Type B pancreatic cell (in vitro differentiated cells): ENCODE data around the gene PGC. TPM values are rescaled to one million over a fixed set of nuclear protein-coding genes. Genes with fewer than 3 reads are reported as not detected.

Experiments used
- DNase-seq: peaks from one replicate; pipeline ENCODE4 v3.0.0; 2021; ENCODE audit warnings: mixed read lengths; ENCODE audit not compliant: unreplicated experiment; ENCODE audit errors: extremely low spot score
- H3K27ac Mint-ChIP-seq: 2 replicates; pipeline ENCODE4 v1.8.0; 2021; ENCODE audit warnings: mild to moderate bottlenecking, mixed read lengths
- H3K27me3 Mint-ChIP-seq: 2 replicates; pipeline ENCODE4 v1.8.0; 2021; ENCODE audit warnings: mixed read lengths
- H3K36me3 Mint-ChIP-seq: 2 replicates; pipeline ENCODE4 v1.8.0; 2021; ENCODE audit warnings: mixed read lengths
- H3K4me1 Mint-ChIP-seq: one replicate; pipeline ENCODE4 v1.8.0; 2021; ENCODE audit warnings: mixed read lengths; ENCODE audit not compliant: unreplicated experiment
- H3K4me3 Mint-ChIP-seq: 2 replicates; pipeline ENCODE4 v1.8.0; 2021; ENCODE audit warnings: mild to moderate bottlenecking, mixed read lengths
- H3K9me3 Mint-ChIP-seq: 2 replicates; pipeline ENCODE4 v1.8.0; 2021; ENCODE audit warnings: mixed read lengths
- total RNA-seq: library from RNA; stranded (reverse); gene quantifications from 2 replicates; pipeline ENCODE4 v1.2.1, GENCODE V29; 2021; ENCODE audit warnings: low replicate concordance
- TF ChIP-seq, protein P1 (sequence below): fragments of 200-600 bp; sonication (generic); conservative IDR thresholded peaks from 2 replicates; pipeline ENCODE4 v1.5.0; 2021; ENCODE audit warnings: antibody characterized with exemption, mild to moderate bottlenecking

Gene PGC
- total RNA-seq, 1 donor from 2014 or later, result 56.6 TPM

DNA sequence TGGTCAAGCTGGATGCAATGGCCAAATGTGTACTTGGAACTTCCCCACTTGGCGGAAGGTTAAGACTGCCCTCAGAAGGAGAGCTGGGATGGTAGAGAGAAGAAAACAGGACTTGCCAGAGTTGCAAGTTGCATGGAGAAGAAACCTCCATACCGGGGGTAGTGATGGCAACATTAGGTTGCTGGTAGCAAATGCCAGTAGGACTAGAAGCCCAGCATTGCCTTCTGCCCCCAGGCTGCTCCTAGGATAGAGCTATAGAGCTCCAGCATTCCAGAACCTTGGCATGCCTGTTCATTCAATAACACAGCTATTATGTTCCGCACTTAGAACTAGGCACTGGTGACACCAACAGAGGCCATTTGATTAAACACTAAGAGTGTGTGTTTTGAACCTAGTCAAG, 38.3 kb downstream of the PGC start:
- Mint-ChIP-seq H3K4me1 (no peaks in the 10 kb centered on the region), H3K27me3 (peaks cover 20% of the 10 kb centered on the region), H3K9me3 (no peaks in the 10 kb centered on the region), H3K4me3 (no peak overlapping the region), H3K27ac (no peak overlapping the region), H3K36me3 (no peaks in the 10 kb centered on the region)
- DNase-seq, result no peak
- TF ChIP-seq, protein P1, sequence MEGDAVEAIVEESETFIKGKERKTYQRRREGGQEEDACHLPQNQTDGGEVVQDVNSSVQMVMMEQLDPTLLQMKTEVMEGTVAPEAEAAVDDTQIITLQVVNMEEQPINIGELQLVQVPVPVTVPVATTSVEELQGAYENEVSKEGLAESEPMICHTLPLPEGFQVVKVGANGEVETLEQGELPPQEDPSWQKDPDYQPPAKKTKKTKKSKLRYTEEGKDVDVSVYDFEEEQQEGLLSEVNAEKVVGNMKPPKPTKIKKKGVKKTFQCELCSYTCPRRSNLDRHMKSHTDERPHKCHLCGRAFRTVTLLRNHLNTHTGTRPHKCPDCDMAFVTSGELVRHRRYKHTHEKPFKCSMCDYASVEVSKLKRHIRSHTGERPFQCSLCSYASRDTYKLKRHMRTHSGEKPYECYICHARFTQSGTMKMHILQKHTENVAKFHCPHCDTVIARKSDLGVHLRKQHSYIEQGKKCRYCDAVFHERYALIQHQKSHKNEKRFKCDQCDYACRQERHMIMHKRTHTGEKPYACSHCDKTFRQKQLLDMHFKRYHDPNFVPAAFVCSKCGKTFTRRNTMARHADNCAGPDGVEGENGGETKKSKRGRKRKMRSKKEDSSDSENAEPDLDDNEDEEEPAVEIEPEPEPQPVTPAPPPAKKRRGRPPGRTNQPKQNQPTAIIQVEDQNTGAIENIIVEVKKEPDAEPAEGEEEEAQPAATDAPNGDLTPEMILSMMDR, result no peak

DNA sequence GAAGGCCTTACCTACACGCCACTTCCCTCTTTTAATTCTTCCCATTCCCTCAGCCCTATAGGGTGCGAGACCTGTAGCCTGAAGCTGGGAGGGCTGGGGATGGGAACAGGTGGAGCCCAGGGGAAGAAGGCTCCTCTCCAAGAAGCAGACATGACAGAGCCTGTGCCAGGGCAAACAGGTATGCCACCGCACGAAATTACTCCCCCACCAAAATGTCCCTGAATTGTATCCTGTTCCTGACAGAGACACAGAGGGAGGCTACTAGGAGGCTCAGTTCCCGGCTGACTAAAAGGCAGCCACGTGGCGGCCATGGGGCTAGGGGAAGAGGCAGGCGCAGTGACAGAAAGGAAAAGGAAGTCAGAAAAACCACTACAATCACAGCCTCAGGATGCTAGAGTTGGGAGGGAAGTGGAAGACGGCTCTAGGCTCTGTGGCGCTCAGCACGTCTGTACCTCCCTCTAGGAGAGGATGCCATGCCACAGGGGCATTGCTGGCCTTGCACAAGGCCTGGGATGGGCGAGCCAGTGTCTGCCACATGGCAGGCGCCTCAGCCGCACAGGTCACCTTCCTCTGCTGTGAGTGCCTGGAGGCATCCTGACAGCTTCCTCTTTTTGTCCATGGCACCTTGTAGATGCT, 39.5 kb downstream of the PGC start:
- Mint-ChIP-seq H3K27me3 (peaks cover 22% of the 10 kb centered on the region), H3K36me3 (no peaks in the 10 kb centered on the region), H3K4me3 (no peak overlapping the region), H3K27ac (no peak overlapping the region), H3K4me1 (no peaks in the 10 kb centered on the region), H3K9me3 (no peaks in the 10 kb centered on the region)
- TF ChIP-seq, protein P1, result no peak
- no peak for DNase-seq

DNA sequence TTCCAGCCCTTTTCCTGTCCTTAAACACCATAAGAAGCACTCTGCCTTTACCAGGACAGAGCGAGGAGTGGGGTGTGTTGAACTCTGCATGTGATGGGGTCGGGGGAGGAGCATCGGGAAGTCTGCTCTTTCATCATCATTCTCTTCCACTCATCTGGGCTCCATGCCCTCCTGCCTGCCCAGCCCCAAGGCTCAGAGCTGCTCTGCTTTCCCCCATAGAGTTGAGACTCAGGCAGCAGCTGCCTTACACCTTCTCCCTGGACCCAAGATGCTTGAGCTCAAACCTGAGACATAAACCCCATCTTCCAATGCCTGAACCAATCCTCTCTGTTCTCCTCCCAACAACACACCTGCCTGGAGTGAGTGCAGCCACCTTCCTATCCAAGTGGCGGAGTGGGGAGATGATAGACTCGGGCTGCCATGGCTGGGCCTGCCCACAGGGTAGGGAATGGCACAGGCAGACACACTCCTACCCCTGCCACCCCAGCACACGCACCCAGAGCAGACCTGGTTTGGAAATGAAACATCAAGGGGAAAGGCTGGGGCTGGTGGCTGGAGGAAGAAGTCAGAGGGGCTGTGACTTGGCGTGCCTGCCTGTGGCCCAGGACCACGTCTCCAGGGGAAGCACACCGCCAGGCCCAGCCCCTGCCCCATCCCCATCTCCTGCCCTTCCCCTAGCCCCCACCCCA, 40.2 kb downstream of the PGC start:
- no peaks in the 10 kb centered on the region for H3K36me3 Mint-ChIP-seq
- no peak overlapping the region for H3K4me3 Mint-ChIP-seq
- H3K27me3 Mint-ChIP-seq, result peaks cover 22% of the 10 kb centered on the region
- H3K4me1 Mint-ChIP-seq, result no peaks in the 10 kb centered on the region
- TF ChIP-seq, protein P1, result no peak
- no peaks in the 10 kb centered on the region for H3K9me3 Mint-ChIP-seq
- no peak for DNase-seq
- no peak overlapping the region for H3K27ac Mint-ChIP-seq

DNA sequence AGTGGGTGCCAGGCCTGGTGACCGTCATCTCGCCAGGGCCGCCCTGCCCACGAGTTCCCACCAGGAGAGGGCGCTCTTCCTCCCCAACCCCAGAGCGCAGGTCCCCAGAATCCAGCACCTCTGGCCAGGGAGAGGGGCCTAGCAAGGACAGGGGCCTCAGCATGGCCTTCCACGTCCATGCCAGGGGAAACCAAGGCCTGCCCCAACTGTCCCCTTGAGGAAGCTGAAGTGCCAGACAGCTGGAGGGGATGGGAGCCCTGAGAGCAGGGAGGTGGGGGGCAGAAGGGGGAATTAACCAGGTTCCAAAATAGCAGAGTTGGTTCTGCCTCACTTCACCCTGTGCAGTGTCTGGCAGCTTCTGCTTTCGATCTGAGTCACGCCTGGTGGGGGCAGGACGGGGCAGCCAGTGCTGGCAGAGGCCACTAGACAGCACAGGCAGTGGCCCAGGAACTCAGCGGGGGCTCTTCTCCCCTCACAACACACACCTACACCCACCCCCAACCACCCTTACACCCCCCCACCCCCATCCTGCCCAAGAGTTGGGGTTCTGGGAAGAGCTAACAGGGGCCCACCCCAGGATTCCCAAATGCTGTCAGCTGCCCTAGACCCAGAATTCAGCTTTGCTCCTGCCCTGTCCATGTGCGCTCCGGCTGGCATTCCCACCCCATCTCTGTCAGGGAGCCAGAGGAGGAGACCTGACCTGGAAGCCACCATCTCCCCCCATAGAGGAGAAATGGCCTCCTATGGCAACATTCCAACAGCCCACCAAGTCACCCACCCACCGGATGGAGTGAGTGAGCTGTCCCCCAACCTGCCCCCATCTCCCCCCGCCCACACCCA, 41.0 kb downstream of the PGC start:
- no peak overlapping the region for H3K4me3 Mint-ChIP-seq
- H3K4me1 Mint-ChIP-seq, result no peaks in the 10 kb centered on the region
- no peaks in the 10 kb centered on the region for H3K9me3 Mint-ChIP-seq
- TF ChIP-seq, protein P1, result peak; percentile 67
- H3K27ac Mint-ChIP-seq, result no peak overlapping the region
- no peaks in the 10 kb centered on the region for H3K36me3 Mint-ChIP-seq
- H3K27me3 Mint-ChIP-seq, result peaks cover 22% of the 10 kb centered on the region
- no peak for DNase-seq

DNA sequence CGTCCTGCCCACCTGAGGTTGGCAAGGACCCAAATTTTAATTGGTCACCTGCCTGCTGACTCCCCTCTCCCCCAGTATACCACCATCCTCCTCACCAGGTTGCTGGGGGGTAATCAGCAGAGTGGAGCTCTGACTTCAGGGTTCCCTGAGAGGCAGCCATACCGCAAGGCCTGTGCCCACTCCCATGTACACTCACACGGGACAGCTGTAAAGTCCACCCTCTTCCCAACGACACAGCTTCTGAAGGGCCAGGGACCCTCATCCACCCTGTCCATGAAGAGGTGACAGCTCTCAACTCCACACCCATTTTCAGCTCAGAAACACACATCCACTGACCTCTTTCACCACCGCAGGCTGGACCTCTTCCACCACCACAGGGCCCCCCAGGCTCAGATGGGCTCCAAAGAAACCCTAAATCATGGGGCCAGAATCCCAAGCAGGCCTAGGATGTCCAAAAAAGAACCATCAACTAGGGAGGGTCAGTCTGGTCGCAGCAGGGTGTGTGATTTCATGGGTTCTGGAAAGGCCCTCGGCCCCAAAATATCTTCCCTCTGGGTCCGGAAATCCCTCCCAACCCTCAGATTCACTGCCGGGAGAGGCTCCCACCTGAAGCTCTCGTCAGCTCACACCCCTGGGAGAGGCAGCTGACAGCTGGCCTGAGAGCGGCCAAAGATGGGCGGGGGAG, 41.7 kb downstream of the PGC start:
- peaks cover 18% of the 10 kb centered on the region for H3K27me3 Mint-ChIP-seq
- peaks cover 1% of the 10 kb centered on the region for H3K4me1 Mint-ChIP-seq
- TF ChIP-seq, protein P1, result no peak
- H3K36me3 Mint-ChIP-seq, result no peaks in the 10 kb centered on the region
- no peaks in the 10 kb centered on the region for H3K9me3 Mint-ChIP-seq
- no peak overlapping the region for H3K4me3 Mint-ChIP-seq
- H3K27ac Mint-ChIP-seq, result no peak overlapping the region
- no peak for DNase-seq
